Gastrocnemius medialis (tissue), 4 donors: ENCODE results near the gene SGPP2.

Experiments used
- POLR2A ChIP-seq, 2 donors: fragments of 450-650 bp; IDR thresholded peaks; one replicate each; pipeline ENCODE4 v1.6.1; 2017; ENCODE audit warnings: antibody characterized with exemption in 2 of 2, mild to moderate bottlenecking in 2 of 2, moderate library complexity in 2 of 2
- TF ChIP-seq, protein P1 (sequence below), 5 experiments: fragments of 450-650 bp in 3 of 5; fragments of 200-600 bp in 2 of 5; sonication (generic) in 2 of 5; IDR thresholded peaks in 4 of 5; conservative IDR thresholded peaks in 1 of 5; 1 replicate in 4 of 5; 2 replicates in 1 of 5; pipeline ENCODE4 v1.5.1; 2016 to 2019; ENCODE audit warnings: antibody characterized with exemption in 5 of 5, mild to moderate bottlenecking in 3 of 5, moderate library complexity in 3 of 5

DNA sequence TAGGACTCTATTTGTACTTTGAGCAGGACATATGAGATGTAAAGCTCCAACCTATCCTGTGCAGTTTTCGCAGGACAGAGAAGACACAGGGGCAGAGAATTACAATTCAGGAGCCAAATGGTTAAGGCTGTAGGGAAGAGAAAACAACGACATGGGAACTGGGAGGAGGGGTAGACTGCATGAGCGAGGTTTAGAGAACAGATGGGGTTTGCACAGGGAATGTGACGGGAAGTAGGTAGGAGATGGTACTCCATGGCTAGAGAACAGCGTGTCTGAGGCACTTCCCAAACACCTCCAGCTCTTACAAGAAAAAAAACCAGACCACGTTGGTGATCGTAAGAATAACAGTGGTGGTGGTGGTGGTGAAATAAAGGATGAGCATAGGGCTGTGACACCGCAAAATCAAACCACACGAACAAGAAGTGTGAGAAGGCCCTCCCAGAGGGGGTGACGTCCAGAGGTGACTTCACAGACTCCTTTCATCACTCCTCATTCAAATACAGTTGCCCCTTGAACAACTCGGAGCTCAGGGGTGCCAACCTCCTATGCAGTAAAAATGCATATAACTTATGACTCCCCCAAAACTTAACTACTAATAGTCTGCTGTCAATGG, 138.9 kb downstream of the SGPP2 start:
- TF ChIP-seq, protein P1, sequence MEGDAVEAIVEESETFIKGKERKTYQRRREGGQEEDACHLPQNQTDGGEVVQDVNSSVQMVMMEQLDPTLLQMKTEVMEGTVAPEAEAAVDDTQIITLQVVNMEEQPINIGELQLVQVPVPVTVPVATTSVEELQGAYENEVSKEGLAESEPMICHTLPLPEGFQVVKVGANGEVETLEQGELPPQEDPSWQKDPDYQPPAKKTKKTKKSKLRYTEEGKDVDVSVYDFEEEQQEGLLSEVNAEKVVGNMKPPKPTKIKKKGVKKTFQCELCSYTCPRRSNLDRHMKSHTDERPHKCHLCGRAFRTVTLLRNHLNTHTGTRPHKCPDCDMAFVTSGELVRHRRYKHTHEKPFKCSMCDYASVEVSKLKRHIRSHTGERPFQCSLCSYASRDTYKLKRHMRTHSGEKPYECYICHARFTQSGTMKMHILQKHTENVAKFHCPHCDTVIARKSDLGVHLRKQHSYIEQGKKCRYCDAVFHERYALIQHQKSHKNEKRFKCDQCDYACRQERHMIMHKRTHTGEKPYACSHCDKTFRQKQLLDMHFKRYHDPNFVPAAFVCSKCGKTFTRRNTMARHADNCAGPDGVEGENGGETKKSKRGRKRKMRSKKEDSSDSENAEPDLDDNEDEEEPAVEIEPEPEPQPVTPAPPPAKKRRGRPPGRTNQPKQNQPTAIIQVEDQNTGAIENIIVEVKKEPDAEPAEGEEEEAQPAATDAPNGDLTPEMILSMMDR (IDR thresholded peaks at IDR 0.05 in 4 of 5, conservative IDR thresholded peaks at IDR 0.05 in 1 of 5): no peak
- TF ChIP-seq POLR2A (IDR thresholded peaks at IDR 0.05): no peak
